Loucy (cell line): Measurements from ENCODE around the gene SCN2A.

Source experiments
- H2AFZ ChIP-seq: fragments of 200-600 bp; sonication (generic); 2 replicates; pipeline ENCODE4 v1.6.0; 2016; ENCODE audit warnings: antibody characterized with exemption, mild to moderate bottlenecking, low read length, moderate library complexity
- H3F3A ChIP-seq: fragments of 200-600 bp; 2 replicates; pipeline ENCODE4 v1.6.0; 2016; ENCODE audit warnings: antibody characterized with exemption, low read depth, mild to moderate bottlenecking
- H3K27me3 ChIP-seq: fragments of 200-600 bp; sonication (generic); 2 replicates; pipeline ENCODE4 v1.6.1; 2014; ENCODE audit warnings: low read length, mild to moderate bottlenecking; ENCODE audit not compliant: insufficient read depth, poor library complexity, severe bottlenecking
- H3K36me3 ChIP-seq: fragments of 200-600 bp; sonication (generic); 2 replicates; pipeline ENCODE4 v1.6.1; 2016; ENCODE audit warnings: low read length; ENCODE audit not compliant: insufficient read depth
- H3K4me1 ChIP-seq: fragments of 200-600 bp; sonication (generic); 2 replicates; pipeline ENCODE4 v1.5.1; 2014; ENCODE audit warnings: low read length, mild to moderate bottlenecking; ENCODE audit not compliant: insufficient read depth, poor library complexity, severe bottlenecking
- H3K4me2 ChIP-seq: fragments of 200-600 bp; sonication (generic); 2 replicates; pipeline ENCODE4 v1.6.0; 2014; ENCODE audit warnings: antibody characterized with exemption, low read length, low read depth, mild to moderate bottlenecking; ENCODE audit not compliant: poor library complexity, severe bottlenecking
- H3K4me3 ChIP-seq: fragments of 200-600 bp; sonication (generic); 2 replicates; pipeline ENCODE4 v1.5.1; 2014; ENCODE audit warnings: low read length, mild to moderate bottlenecking, mixed read lengths; ENCODE audit not compliant: poor library complexity, severe bottlenecking
- H3K79me2 ChIP-seq: fragments of 200-600 bp; sonication (generic); 2 replicates; pipeline ENCODE4 v1.6.1; 2014; ENCODE audit warnings: low read length; ENCODE audit not compliant: insufficient read depth
- H3K9ac ChIP-seq: fragments of 200-600 bp; sonication (generic); 2 replicates; pipeline ENCODE4 v1.6.0; 2014; ENCODE audit warnings: mild to moderate bottlenecking, low read depth, low read length, moderate library complexity; ENCODE audit not compliant: poor library complexity, severe bottlenecking
- H3K9me2 ChIP-seq: fragments of 200-600 bp; sonication (generic); replicated peaks from 2 replicates; pipeline ENCODE4 v1.6.1; 2016; ENCODE audit warnings: low read depth, low read length, mixed read lengths
- H3K9me3 ChIP-seq: fragments of 200-600 bp; sonication (generic); 2 replicates; pipeline ENCODE4 v1.6.1; 2014; ENCODE audit warnings: mild to moderate bottlenecking, antibody characterized with exemption, low read length, low read depth; ENCODE audit not compliant: insufficient read depth
- H4K20me1 ChIP-seq: fragments of 200-600 bp; sonication (generic); 2 replicates; pipeline ENCODE4 v1.6.0; 2014; ENCODE audit warnings: antibody characterized with exemption, low read length, mild to moderate bottlenecking; ENCODE audit not compliant: insufficient read depth, poor library complexity, severe bottlenecking
- CTCF ChIP-seq: fragments of 200-600 bp; sonication (generic); conservative IDR thresholded peaks from 2 replicates; pipeline ENCODE4 v1.5.1; 2014; ENCODE audit warnings: mild to moderate bottlenecking, antibody characterized with exemption, low read length
- EZH2phosphoT487 ChIP-seq: fragments of 200-600 bp; IDR thresholded peaks from 2 replicates; pipeline ENCODE4 v1.6.1; 2018; ENCODE audit warnings: antibody characterized with exemption, mild to moderate bottlenecking, moderate library complexity, borderline replicate concordance

Gene SCN2A

GRCh38 chr2:165240916-165241315 lies 1.7 kb downstream of the SCN2A start:
- no peak overlapping the region for H3K9ac ChIP-seq
- H3K4me1 ChIP-seq: no peaks in the 10 kb centered on the region
- H4K20me1 ChIP-seq: no peaks in the 10 kb centered on the region
- no peaks in the 10 kb centered on the region for H3K9me3 ChIP-seq
- no peaks in the 10 kb centered on the region for H3K27me3 ChIP-seq
- H3K79me2 ChIP-seq: no peaks in the 10 kb centered on the region
- H3K36me3 ChIP-seq: no peaks in the 10 kb centered on the region
- H3K4me3 ChIP-seq: no peak overlapping the region
- 0 out of 2 replicates have a peak, but pooled peaks cover 2% of the 10 kb centered on the region for H3F3A ChIP-seq
- no peaks in the 10 kb centered on the region for H3K9me2 ChIP-seq
- TF ChIP-seq CTCF (no peak), EZH2phosphoT487 (no peak)
- no peak overlapping the region for H3K4me2 ChIP-seq
- no peak overlapping the region for H2AFZ ChIP-seq

- Histone ChIP-seq H3K4me3 (no peak overlapping the region), H3K4me2 (no peak overlapping the region), H2AFZ (no peak overlapping the region), H3K9me2 (no peaks in the 10 kb centered on the region), H3K9me3 (no peaks in the 10 kb centered on the region), H4K20me1 (no peaks in the 10 kb centered on the region), H3K4me1 (no peaks in the 10 kb centered on the region), H3K79me2 (no peaks in the 10 kb centered on the region), H3K36me3 (no peaks in the 10 kb centered on the region), H3K9ac (no peak overlapping the region), H3F3A (no peaks in the 10 kb centered on the region), H3K27me3 (no peaks in the 10 kb centered on the region)
- TF ChIP-seq CTCF (no peak), EZH2phosphoT487 (no peak)
Observed at GRCh38 chr2:165245081-165245793, 6.0 kb downstream of the SCN2A start.

GRCh38 chr2:165248238-165248637 lies 9.0 kb downstream of the SCN2A start:
- Histone ChIP-seq H3K4me3 (no peak overlapping the region), H3F3A (no peaks in the 10 kb centered on the region), H2AFZ (peak overlapping the region; percentile 13; the same call in 1 of the 2 replicates), H3K4me2 (peak overlapping the region; percentile 34), H3K27me3 (no peaks in the 10 kb centered on the region), H3K9ac (no peak overlapping the region), H3K4me1 (no peaks in the 10 kb centered on the region), H3K79me2 (no peaks in the 10 kb centered on the region), H3K9me2 (no peaks in the 10 kb centered on the region), H4K20me1 (no peaks in the 10 kb centered on the region), H3K36me3 (no peaks in the 10 kb centered on the region), H3K9me3 (no peaks in the 10 kb centered on the region)
- TF ChIP-seq CTCF (no peak), EZH2phosphoT487 (no peak)
